HL-60 (cell line): Measurements from ENCODE around the gene MTMR1.
A peak's percentile ranks its signal among the peaks of the same experiment; 100 is the strongest.

ENCODE experiments used
- GABPA ChIP-seq: IDR thresholded peaks from 2 replicates; pipeline ENCODE4 v1.6.1; 2012; ENCODE audit warnings: low read depth
- POLR2AphosphoS5 ChIP-seq: IDR thresholded peaks from 2 replicates; pipeline ENCODE4 v1.6.1; 2012; ENCODE audit warnings: low read depth
- TF ChIP-seq, protein P1 (sequence below): IDR thresholded peaks from one replicate; pipeline ENCODE4 v1.5.1; 2011; ENCODE audit warnings: low read length, control low read depth, inconsistent platforms; ENCODE audit not compliant: insufficient read depth

- TF ChIP-seq POLR2AphosphoS5 (peak; percentile 31; the same call in 1 of the 2 replicates), GABPA (peak; percentile 61)
- TF ChIP-seq, protein P1, sequence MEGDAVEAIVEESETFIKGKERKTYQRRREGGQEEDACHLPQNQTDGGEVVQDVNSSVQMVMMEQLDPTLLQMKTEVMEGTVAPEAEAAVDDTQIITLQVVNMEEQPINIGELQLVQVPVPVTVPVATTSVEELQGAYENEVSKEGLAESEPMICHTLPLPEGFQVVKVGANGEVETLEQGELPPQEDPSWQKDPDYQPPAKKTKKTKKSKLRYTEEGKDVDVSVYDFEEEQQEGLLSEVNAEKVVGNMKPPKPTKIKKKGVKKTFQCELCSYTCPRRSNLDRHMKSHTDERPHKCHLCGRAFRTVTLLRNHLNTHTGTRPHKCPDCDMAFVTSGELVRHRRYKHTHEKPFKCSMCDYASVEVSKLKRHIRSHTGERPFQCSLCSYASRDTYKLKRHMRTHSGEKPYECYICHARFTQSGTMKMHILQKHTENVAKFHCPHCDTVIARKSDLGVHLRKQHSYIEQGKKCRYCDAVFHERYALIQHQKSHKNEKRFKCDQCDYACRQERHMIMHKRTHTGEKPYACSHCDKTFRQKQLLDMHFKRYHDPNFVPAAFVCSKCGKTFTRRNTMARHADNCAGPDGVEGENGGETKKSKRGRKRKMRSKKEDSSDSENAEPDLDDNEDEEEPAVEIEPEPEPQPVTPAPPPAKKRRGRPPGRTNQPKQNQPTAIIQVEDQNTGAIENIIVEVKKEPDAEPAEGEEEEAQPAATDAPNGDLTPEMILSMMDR, result no peak
These were observed 754 bp downstream of the MTMR1 start for GRCh38 chrX:150693725-150694574.
